Measurements from ENCODE around the gene MAGEA8. TPM values are rescaled to one million over a fixed set of nuclear protein-coding genes. Genes with fewer than 3 reads are reported as not detected.

Gene MAGEA8
- total and polyA plus RNA-seq, 2 donors (not counting 1 experiment from before 2014, with no cell fraction given) = not detected

DNA sequence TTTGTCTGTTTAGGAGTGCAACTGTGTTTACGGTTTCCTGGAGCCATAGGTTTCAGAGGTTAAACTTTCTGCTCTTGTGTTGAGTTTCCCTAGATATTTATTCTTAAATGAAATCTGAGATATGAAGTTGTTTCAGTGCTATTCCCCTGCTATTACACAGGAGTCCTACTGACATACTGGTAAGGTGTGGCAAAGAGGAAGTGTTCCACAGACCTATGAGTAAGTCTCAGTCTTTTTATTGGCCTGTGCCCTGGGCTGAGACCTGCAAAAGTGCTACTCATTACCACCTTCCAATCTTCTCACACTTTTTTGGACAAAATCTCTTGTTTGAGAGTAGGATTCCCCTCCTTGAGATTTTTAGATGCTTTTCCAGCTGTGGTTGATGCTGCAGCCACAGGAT lies 35.6 kb upstream of the MAGEA8 start:
- Histone ChIP-seq H3K36me3 (ENCODE audit: control insufficient read depth, insufficient read depth, low read length) (no peaks in the 10 kb centered on the region), H3K9me3 (ENCODE audit: control insufficient read depth, insufficient read depth, low read depth, low read length) (no peaks in the 10 kb centered on the region), H3K4me1 (ENCODE audit: control insufficient read depth, extremely low read depth, insufficient read depth, low read length) (no peaks in the 10 kb centered on the region), H3K79me2 (ENCODE audit: control insufficient read depth, insufficient read depth, low read length) (no peaks in the 10 kb centered on the region), H2AFZ (ENCODE audit: low read length) (no peak overlapping the region), H4K20me1 (ENCODE audit: control insufficient read depth, extremely low read depth, insufficient read depth, low read length) (no peaks in the 10 kb centered on the region), H3K9ac (ENCODE audit: insufficient read depth, low read length) (no peak overlapping the region), H3K27me3 (ENCODE audit: control insufficient read depth, insufficient read depth, low read length) (no peaks in the 10 kb centered on the region), H3K4me3 (replicated peaks in 1 of 4; ENCODE audit: control extremely low read depth in 1 of 4, insufficient read depth in 1 of 4, low read depth in 3 of 4, low read length in 4 of 4) (no peak overlapping the region), H3K4me2 (ENCODE audit: extremely low read depth, insufficient read depth, low read length) (no peak overlapping the region), H3K27ac (ENCODE audit: insufficient read depth, low read length) (no peak overlapping the region)
- DNase-seq (ENCODE audit: low read depth in 2 of 2) = no peak
- no peak for TF ChIP-seq EZH2 (IDR thresholded peaks at IDR 0.05; ENCODE audit: low read length, missing control alignments)
- no peak for TF ChIP-seq CTCF (conservative IDR thresholded peaks at IDR 0.05 in 1 of 2, IDR thresholded peaks at IDR 0.05 in 1 of 2; ENCODE audit: low read depth in 1 of 2, low read length in 2 of 2)

GRCh38 chrX:149846789-149847188 lies 34.2 kb upstream of the MAGEA8 start:
- Histone ChIP-seq H3K27ac (ENCODE audit: insufficient read depth, low read length) (no peak overlapping the region), H4K20me1 (ENCODE audit: control insufficient read depth, extremely low read depth, insufficient read depth, low read length) (no peaks in the 10 kb centered on the region), H2AFZ (ENCODE audit: low read length) (no peak overlapping the region), H3K4me1 (ENCODE audit: control insufficient read depth, extremely low read depth, insufficient read depth, low read length) (no peaks in the 10 kb centered on the region), H3K79me2 (ENCODE audit: control insufficient read depth, insufficient read depth, low read length) (no peaks in the 10 kb centered on the region), H3K36me3 (ENCODE audit: control insufficient read depth, insufficient read depth, low read length) (no peaks in the 10 kb centered on the region), H3K9me3 (ENCODE audit: control insufficient read depth, insufficient read depth, low read depth, low read length) (no peaks in the 10 kb centered on the region), H3K4me2 (ENCODE audit: extremely low read depth, insufficient read depth, low read length) (no peak overlapping the region), H3K4me3 (replicated peaks in 1 of 4; ENCODE audit: control extremely low read depth in 1 of 4, insufficient read depth in 1 of 4, low read depth in 3 of 4, low read length in 4 of 4) (no peak overlapping the region), H3K9ac (ENCODE audit: insufficient read depth, low read length) (no peak overlapping the region), H3K27me3 (ENCODE audit: control insufficient read depth, insufficient read depth, low read length) (no peaks in the 10 kb centered on the region)
- TF ChIP-seq EZH2 (IDR thresholded peaks at IDR 0.05; ENCODE audit: low read length, missing control alignments) (no peak), CTCF (conservative IDR thresholded peaks at IDR 0.05 in 1 of 2, IDR thresholded peaks at IDR 0.05 in 1 of 2; ENCODE audit: low read depth in 1 of 2, low read length in 2 of 2) (no peak)
- no peak for DNase-seq (ENCODE audit: low read depth in 2 of 2)

- Histone ChIP-seq H3K9me3 (ENCODE audit: control insufficient read depth, insufficient read depth, low read depth, low read length) (no peaks in the 10 kb centered on the region), H3K4me3 (replicated peaks in 1 of 4; ENCODE audit: control extremely low read depth in 1 of 4, insufficient read depth in 1 of 4, low read depth in 3 of 4, low read length in 4 of 4) (no peak overlapping the region), H4K20me1 (ENCODE audit: control insufficient read depth, extremely low read depth, insufficient read depth, low read length) (no peaks in the 10 kb centered on the region), H3K4me1 (ENCODE audit: control insufficient read depth, extremely low read depth, insufficient read depth, low read length) (no peaks in the 10 kb centered on the region), H3K4me2 (ENCODE audit: extremely low read depth, insufficient read depth, low read length) (no peak overlapping the region), H2AFZ (ENCODE audit: low read length) (no peak overlapping the region), H3K79me2 (ENCODE audit: control insufficient read depth, insufficient read depth, low read length) (no peaks in the 10 kb centered on the region), H3K9ac (ENCODE audit: insufficient read depth, low read length) (no peak overlapping the region), H3K27me3 (ENCODE audit: control insufficient read depth, insufficient read depth, low read length) (no peaks in the 10 kb centered on the region), H3K36me3 (ENCODE audit: control insufficient read depth, insufficient read depth, low read length) (no peaks in the 10 kb centered on the region), H3K27ac (ENCODE audit: insufficient read depth, low read length) (no peak overlapping the region)
- no peak for TF ChIP-seq EZH2 (IDR thresholded peaks at IDR 0.05; ENCODE audit: low read length, missing control alignments)
- no peak for TF ChIP-seq CTCF (conservative IDR thresholded peaks at IDR 0.05 in 1 of 2, IDR thresholded peaks at IDR 0.05 in 1 of 2; ENCODE audit: low read depth in 1 of 2, low read length in 2 of 2)
- no peak for DNase-seq (ENCODE audit: low read depth in 2 of 2)
These were observed 32.1 kb upstream of the MAGEA8 start for GRCh38 chrX:149848855-149849254.
